ENCODE measurements around the gene FAM228B.
A peak's percentile ranks its signal among the peaks of the same experiment; 100 is the strongest.
"Not testable (repeated sequence)": the region's sequence is repeated elsewhere in the genome, so short reads cannot be mapped to it uniquely, and the experiment has no call there.

Gene FAM228B

GRCh38 chr2:24123195-24123921 is at the start of gene FAM228B, which contains the start of gene PFN4:
TSS of gene FAM228B (plus strand) at chr2:24123469. CDS start at chr2:24124362, 893 bp downstream.
TSS of gene PFN4 (minus strand) at chr2:24123334. CDS start at chr2:24122535, 799 bp downstream.
- DNase-seq, result peak; percentile 81

GRCh38 chr2:24073816-24074215 is 49.5 kb upstream of the FAM228B start:
- DNase-seq, result no peak

DNA sequence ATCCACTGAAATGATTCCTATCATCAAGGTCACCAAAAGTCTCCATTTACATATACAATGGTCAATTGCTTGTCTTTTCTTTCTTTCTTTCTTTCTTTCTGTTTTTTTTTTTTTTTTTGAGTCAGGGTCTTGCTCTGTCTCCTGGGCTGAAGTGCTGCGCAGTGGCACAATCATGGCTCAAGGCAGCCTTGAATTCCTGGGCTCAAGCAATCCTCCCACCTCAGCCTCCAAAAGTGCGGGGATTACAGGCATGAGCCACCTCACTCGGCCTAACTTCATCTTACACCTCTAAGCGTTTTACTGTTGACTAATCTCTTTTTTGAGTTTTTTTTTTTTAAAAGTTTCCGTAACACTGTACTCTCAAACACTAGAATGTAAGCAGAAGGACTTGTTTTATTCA is 48.0 kb upstream of the FAM228B start:
- no peak for DNase-seq

DNA sequence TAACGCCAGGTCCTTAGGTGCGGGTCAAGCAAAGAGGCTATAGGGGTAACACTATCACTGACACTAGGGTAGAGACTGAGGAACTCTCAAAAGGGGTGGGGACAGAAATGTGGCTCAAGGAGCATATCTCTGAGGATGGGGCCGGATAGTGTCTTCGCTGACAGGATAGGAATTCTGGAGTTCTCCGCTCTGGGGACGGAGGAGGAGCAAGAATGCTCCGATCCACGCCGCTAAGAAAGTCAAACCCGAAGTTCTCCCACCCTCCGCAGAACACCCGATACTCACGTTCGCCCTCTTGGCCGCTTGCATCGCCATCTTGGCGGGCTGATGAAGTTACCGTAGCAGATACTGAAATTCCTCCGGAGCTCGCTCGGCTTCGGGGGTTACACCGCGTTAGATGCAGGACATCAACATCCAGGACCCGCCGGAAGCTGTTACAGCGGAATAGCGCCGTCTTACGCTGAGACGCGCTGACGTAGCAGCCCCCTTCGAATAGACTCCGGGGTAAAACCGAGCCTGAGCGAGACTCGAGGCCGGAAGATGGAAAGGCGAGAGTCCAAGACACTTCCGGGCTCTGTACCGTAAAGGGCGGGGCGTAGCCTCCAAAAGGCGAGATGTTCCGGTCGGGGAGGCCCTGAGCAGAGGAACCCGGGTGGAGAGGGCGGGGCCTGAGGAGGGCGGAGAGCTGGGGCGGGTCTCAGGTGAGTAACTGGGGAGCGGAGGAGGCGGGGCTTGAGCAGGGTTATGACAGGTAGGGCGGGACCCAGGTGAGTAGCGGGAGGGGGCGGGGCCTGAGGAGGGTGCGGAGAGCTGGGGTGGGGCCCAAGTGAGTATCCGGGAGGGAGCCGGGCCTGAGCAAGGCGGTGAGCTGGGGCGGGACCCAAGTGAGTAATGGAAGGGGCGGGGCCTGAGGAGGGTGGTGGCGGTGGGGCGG is 47.1 kb upstream of the FAM228B start, which contains the start of gene SF3B6:
Gene SF3B6 (minus strand): TSS at position 412 of the 934 bp plus-strand sequence. CDS start 97 bp downstream, at position 315.
- DNase-seq, result peak; percentile 98

- no peak for DNase-seq
Observed at GRCh38 chr2:24076849-24077534, 46.3 kb upstream of the FAM228B start.

GRCh38 chr2:24077535-24077877 is 45.8 kb upstream of the FAM228B start:
- DNase-seq, result no peak

GRCh38 chr2:24077879-24078278 is 45.4 kb upstream of the FAM228B start:
- no peak for DNase-seq

- no peak for DNase-seq
Observed at GRCh38 chr2:24080701-24081100, 42.6 kb upstream of the FAM228B start.

DNA sequence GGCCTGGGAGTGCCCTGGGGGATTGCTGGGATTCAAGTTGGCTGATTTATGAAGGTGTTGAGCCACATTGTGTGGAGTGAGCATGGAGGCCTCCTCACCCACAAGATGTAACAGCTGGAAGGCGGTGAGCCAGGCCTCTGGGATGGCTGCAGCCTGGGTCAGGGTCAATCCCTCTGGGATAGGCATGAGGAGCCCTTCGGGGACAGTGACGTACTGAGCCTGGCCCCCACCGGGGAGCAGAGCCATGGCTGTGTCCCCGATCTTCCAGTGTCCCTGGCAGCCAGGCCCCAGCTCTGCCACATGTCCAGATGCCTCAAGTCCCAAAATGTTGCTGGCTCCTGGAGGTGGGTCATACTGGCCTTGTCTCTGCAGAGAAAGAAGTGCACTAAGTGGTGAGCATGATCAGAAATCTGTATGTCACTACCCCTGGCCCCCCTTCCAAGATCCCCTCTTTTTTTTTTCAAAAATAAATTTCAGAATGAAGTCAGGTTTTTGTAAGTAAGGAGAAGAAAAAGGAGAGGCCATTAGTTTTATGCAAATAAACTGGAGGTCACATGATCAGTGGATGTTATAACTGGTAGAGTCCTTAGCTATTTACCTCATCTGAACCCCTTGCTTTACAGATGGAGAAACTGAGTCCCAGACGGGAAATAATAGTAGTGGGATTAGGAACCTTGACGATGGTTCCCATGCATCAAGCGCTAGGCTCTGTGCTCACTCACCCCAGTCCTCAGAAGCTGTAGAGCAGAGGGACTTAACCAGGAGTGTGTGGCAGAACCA is 40.3 kb upstream of the FAM228B start:
- DNase-seq, result no peak

DNA sequence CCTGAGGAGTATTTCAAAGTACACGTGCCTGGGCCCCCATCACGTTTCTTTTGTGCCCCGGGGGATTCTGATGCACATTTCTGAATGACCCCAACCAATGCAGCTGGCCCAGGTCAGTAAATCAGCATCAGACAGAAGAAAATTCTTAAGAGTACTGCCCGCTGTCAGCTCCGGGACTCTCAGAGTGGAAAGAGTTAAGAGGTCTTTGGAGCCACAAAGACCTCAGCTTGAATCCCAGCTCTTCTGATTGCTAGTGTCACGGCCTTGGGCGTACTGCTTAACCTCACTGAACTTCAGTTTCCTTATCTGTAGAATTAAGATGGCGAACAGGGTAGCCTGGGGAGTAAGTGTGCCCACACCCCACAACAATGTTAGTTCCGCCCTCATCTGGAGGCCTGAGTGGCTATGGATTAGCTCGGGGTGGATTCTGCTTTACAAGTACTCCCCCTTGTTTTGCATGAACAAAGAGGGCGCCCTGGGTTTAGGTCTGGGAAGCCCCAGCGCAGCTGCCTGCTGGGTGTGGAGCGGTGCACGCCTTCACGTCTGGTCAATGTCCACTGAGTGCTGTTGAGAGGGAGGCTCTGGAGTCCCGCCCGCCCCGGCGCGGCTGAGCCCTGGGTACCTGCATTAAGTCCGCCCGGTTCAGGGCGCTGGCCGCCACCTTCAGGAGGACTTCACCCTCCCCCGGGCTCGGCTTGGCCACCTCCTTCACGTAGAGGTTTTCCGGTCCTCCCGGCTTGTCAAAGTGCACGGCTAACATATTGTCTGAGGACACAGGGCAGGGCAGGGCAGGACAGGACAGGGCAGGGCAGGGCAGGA is 39.5 kb upstream of the FAM228B start:
- DNase-seq, result no peak

DNA sequence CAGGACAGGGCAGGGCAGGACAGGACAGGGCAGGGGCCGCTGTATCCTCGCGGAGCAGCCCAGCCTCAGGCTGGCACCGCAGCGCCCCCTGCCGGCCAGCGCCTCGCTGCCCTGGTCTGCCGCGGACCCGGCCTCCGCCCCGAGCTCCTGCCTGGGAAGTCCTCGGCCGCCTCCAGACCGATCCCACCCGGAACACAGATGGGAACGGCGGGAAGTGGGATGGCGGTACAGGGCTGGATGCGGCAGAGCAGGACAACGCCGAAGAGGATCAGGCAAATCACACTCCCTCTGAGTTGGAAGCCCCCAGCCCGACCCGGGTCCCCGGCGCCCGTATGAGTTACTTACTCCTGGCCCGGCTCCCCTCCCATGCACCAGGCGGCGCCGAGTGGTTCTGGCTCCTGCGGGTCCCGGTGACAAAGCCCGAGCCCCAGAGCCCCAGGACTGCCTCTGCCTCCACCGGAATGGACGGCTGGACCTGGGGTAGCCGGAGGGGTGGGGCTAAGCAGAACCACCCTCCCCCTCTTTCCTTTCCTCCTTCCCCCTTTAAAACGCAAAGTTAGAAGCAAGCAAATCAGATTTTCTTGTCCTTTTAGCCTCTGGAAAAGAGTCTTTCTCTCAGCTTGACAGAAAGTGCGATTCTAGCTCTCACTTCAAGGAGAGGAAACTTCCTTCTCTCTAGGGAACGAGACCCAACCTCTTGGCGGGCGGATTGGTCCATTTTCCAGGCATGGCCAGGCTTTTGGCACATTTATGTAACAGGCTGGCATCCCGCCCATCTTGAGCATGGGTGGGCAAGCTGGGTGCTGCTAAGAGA is 38.7 kb upstream of the FAM228B start, which contains the start of gene TP53I3:
Gene TP53I3 (minus strand): TSS at position 449 of the 814 bp plus-strand sequence. CDS start 508 bp downstream, outside the sequence.
- DNase-seq, result no peak

DNA sequence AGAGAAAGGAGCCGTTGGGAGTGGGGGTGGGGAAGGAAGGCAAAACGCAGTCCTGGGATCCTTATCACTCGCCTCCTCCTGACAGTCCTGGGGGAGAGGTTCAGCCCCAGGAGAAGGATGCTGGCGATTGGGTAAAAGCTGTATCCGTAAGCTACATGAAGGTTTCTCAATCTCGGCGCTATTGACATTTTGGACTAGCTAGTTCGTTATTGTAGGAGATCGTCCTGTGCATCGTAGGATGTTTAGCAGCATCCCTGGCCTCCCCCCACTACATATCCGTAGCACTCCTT is 38.1 kb upstream of the FAM228B start:
- no peak for DNase-seq

GRCh38 chr2:24086241-24086640 is 37.0 kb upstream of the FAM228B start:
- DNase-seq, result no peak

- no peak for DNase-seq
Observed at GRCh38 chr2:24087032-24087431, 36.2 kb upstream of the FAM228B start.

- no peak for DNase-seq
Observed at GRCh38 chr2:24088821-24089359, 34.4 kb upstream of the FAM228B start.

DNA sequence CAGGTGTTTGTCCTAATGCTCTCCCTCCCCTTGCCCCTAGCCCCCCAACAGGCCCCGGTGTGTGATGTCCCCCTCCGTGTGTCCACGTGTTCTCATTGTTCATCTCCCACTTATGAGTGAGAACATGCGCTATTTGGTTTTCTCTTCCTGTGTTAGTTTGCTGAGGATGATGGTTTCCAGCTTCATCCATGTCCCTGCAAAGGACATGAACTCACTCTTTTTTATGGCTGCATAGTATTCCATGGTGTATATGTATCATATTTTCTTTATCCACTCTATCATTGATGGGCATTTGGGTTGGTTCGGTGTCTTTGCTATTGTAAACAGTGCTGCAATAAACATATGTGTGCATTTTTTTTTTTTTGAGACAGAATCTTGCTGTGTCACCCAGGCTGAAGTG is 30.0 kb upstream of the FAM228B start:
- DNase-seq, result not testable (repeated sequence)

DNA sequence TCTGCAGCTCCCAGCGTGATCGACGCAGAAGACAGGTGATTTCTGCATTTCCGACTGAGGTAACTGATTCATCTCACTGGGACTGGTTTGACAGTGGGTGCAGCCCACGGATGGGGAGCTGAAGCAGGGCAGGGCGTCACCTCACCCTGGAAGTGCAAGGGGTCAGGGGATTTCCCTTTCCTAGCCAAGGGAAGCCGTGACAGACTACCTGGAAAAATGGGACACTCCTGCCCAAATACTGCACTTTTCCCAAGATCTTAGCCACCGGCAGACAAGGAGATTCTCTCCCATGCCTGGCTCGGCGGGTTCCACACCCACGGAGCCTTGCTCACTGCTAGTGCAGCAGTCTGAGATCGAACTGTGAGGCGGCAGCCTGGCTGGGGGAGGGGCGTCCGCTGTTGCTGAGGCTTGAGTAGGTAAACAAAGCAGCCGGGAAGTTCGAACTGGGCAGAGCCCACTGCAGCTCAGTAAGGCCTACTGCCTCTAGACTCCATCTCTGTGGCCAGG is 28.0 kb upstream of the FAM228B start:
- not testable (repeated sequence) for DNase-seq

GRCh38 chr2:24100732-24101131 is 22.5 kb upstream of the FAM228B start:
- DNase-seq, result not testable (repeated sequence)

GRCh38 chr2:24101992-24102391 is 21.3 kb upstream of the FAM228B start:
- DNase-seq, result no peak

DNA sequence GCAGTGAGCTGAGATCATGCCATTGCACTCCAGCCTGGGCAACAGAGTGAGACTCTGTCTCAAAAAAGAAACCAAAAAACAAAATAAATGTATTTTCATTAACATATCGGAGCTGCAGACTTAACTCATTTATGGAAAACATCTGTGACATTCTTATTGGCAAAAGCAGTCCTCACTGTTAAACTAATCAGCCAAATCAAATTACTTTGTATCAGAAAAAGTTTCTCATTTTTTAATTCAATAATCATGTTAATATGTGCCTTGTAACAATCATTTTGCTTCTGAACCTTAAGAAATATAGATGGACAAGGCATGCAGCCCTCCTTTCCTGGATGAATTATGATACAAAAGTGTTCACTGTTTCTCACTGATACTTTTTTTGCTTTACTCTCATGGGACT is 20.6 kb upstream of the FAM228B start:
- no peak for DNase-seq
